Measurements from ENCODE around the gene EID1. TPM values are rescaled to one million over a fixed set of nuclear protein-coding genes. Genes with fewer than 3 reads are reported as not detected.

Gene EID1
- total RNA-seq, 2 experiments from 2014 or later = 41.0 to 45.3 TPM

DNA sequence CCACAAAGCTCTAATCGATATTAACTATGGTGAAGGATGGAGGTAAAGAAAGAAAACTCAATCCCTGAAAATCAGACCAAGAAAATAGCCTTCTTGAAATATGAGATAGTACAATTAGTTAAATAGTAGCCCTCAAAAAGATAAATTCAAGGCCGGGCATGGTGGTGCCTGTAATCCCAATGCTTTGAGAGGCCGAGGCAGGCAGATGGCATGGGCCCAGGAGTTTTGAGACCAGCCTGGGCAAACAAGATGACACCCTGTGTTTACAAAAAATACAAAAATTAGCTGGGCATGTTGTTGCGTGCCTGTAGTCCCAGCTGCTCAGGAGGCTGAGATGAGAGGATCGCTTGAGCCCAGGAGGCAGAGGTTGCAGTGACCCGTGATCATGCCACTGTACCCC, 35.4 kb upstream of the EID1 start:
- no peaks in the 10 kb centered on the region for H3K27me3 ChIP-seq (ENCODE audit: control insufficient read depth in 1 of 2, insufficient read depth in 2 of 2, low read length in 2 of 2)
- TF ChIP-seq, protein P1, sequence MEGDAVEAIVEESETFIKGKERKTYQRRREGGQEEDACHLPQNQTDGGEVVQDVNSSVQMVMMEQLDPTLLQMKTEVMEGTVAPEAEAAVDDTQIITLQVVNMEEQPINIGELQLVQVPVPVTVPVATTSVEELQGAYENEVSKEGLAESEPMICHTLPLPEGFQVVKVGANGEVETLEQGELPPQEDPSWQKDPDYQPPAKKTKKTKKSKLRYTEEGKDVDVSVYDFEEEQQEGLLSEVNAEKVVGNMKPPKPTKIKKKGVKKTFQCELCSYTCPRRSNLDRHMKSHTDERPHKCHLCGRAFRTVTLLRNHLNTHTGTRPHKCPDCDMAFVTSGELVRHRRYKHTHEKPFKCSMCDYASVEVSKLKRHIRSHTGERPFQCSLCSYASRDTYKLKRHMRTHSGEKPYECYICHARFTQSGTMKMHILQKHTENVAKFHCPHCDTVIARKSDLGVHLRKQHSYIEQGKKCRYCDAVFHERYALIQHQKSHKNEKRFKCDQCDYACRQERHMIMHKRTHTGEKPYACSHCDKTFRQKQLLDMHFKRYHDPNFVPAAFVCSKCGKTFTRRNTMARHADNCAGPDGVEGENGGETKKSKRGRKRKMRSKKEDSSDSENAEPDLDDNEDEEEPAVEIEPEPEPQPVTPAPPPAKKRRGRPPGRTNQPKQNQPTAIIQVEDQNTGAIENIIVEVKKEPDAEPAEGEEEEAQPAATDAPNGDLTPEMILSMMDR (IDR thresholded peaks at IDR 0.05) = no peak
- Mint-ChIP-seq H3K27me3 (peaks cover 4% of the 10 kb centered on the region), H3K9me3 (no peaks in the 10 kb centered on the region), H3K4me3 (no peak overlapping the region), H3K36me3 (ENCODE audit: low read depth) (no peaks in the 10 kb centered on the region), H3K4me1 (ENCODE audit: low read depth) (no peaks in the 10 kb centered on the region), H3K27ac (no peak overlapping the region)
- POLR2A ChIA-PET = no interaction called here
- ATAC-seq (ENCODE audit: poor library complexity) (no peak), DNase-seq (no peak)
- intact Hi-C loops (cut with DNase I, micrococcal nuclease) = loop anchor here in 1 of 2 experiments (5.0 kb wide), 1 partner anchor 1165 kb away; no protein-coding TSS in a partner anchor
- H3K4me1 ChIP-seq (ENCODE audit: insufficient read depth, low read length) = no peaks in the 10 kb centered on the region
- H3K4me3 ChIP-seq (ENCODE audit: low read length) = no peak overlapping the region
- H3K36me3 ChIP-seq (ENCODE audit: insufficient read depth, low read length) = no peaks in the 10 kb centered on the region
- no peaks in the 10 kb centered on the region for H3K9me3 ChIP-seq (ENCODE audit: control insufficient read depth in 1 of 2, insufficient read depth in 1 of 2, low read length in 2 of 2)
- H3K27ac ChIP-seq (ENCODE audit: low read depth in 1 of 2, low read length in 2 of 2) = no peak overlapping the region
- CTCF ChIA-PET = no interaction called here

DNA sequence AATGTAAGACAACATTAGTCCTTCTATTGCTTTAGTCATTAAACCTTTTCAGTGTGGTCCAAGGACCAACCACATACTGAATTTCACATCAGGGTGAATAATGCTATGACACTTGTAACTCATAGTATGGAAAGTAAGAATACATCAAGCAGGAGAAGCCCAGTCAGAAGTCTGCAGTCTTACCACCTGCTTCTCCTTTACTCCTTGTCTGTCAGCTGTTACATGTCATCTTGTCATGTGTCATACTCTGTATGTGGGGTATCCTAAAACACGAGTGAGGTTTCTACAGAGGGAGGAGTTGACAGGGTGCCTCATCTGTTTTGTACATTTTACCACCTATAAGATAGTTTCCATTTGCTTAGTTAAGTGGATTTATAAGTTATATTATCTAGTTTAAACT, 32.8 kb upstream of the EID1 start:
- DNase-seq (no peak), ATAC-seq (ENCODE audit: poor library complexity) (no peak)
- no peak overlapping the region for H3K27ac Mint-ChIP-seq
- H3K4me3 Mint-ChIP-seq = no peak overlapping the region
- Histone ChIP-seq H3K4me1 (ENCODE audit: insufficient read depth, low read length) (no peaks in the 10 kb centered on the region), H3K27ac (ENCODE audit: low read depth in 1 of 2, low read length in 2 of 2) (no peak overlapping the region), H3K4me3 (ENCODE audit: low read length) (no peak overlapping the region), H3K27me3 (ENCODE audit: control insufficient read depth in 1 of 2, insufficient read depth in 2 of 2, low read length in 2 of 2) (no peaks in the 10 kb centered on the region), H3K36me3 (ENCODE audit: insufficient read depth, low read length) (no peaks in the 10 kb centered on the region), H3K9me3 (ENCODE audit: control insufficient read depth in 1 of 2, insufficient read depth in 1 of 2, low read length in 2 of 2) (no peaks in the 10 kb centered on the region)
- intact Hi-C loops (cut with DNase I, micrococcal nuclease) = no loop called here
- CTCF ChIA-PET = no interaction called here
- TF ChIP-seq, protein P1 (IDR thresholded peaks at IDR 0.05) = no peak
- no peaks in the 10 kb centered on the region for H3K36me3 Mint-ChIP-seq (ENCODE audit: low read depth)
- H3K9me3 Mint-ChIP-seq = no peaks in the 10 kb centered on the region
- POLR2A ChIA-PET = no interaction called here
- peaks cover 12% of the 10 kb centered on the region for H3K27me3 Mint-ChIP-seq
- no peaks in the 10 kb centered on the region for H3K4me1 Mint-ChIP-seq (ENCODE audit: low read depth)

DNA sequence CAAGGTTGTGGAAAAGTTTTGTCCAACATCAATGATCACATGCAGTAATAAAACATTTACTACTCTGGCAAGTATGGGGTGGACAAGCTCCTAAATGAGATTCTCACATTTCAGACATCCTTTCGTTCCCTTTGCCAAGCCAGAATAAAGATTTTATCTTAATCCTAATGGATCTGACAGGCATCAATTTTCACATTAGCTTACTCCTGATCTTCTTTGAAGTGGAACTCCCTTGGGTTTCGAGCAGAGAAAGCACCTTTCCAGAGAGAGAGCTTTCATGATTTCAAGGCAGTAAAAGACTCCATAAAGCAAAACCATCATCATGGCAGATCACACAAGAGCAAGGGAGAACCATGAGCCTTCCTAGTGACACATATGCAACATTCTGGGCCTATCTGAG, 27.3 kb upstream of the EID1 start:
- H3K36me3 Mint-ChIP-seq (ENCODE audit: low read depth) = no peaks in the 10 kb centered on the region
- no peak overlapping the region for H3K27ac Mint-ChIP-seq
- no peaks in the 10 kb centered on the region for H3K27me3 ChIP-seq (ENCODE audit: control insufficient read depth in 1 of 2, insufficient read depth in 2 of 2, low read length in 2 of 2)
- H3K4me3 Mint-ChIP-seq = no peak overlapping the region
- TF ChIP-seq, protein P1 (IDR thresholded peaks at IDR 0.05) = no peak
- ATAC-seq (ENCODE audit: poor library complexity) (no peak), DNase-seq (no peak)
- H3K4me3 ChIP-seq (ENCODE audit: low read length) = no peak overlapping the region
- H3K4me1 ChIP-seq (ENCODE audit: insufficient read depth, low read length) = no peaks in the 10 kb centered on the region
- ChIA-PET POLR2A (no interaction called here), CTCF (no interaction called here)
- H3K9me3 ChIP-seq (ENCODE audit: control insufficient read depth in 1 of 2, insufficient read depth in 1 of 2, low read length in 2 of 2) = no peaks in the 10 kb centered on the region
- peaks cover 12% of the 10 kb centered on the region for H3K27me3 Mint-ChIP-seq
- H3K36me3 ChIP-seq (ENCODE audit: insufficient read depth, low read length) = no peaks in the 10 kb centered on the region
- H3K9me3 Mint-ChIP-seq = no peaks in the 10 kb centered on the region
- intact Hi-C loops (cut with DNase I, micrococcal nuclease) = no loop called here
- H3K4me1 Mint-ChIP-seq (ENCODE audit: low read depth) = no peaks in the 10 kb centered on the region
- no peak overlapping the region for H3K27ac ChIP-seq (ENCODE audit: low read depth in 1 of 2, low read length in 2 of 2)

Data from CD4-positive, alpha-beta T cell (primary cell).